SK-N-SH (cell line): Measurements from ENCODE around the gene MOBP. TPM values are rescaled to one million over a fixed set of nuclear protein-coding genes. Genes with fewer than 3 reads are reported as not detected.

Source experiments
- CTCF ChIA-PET: fragments of 300-600, 350-600 bp; formaldehyde crosslinking; extraction: SDS; loops from one replicate; lab custom pipeline; 2021; lab: Yijun Ruan, JAX
- POLR2A ChIA-PET: fragments of 350-600 bp; sonication (Branson Sonifier 250); formaldehyde crosslinking; extraction: SDS; loops from one replicate; lab custom pipeline; 2020; ENCODE audit warnings: antibody characterized with exemption, inconsistent platforms; lab: Yijun Ruan, JAX
- DNase-seq: peaks from one replicate; pipeline ENCODE4 v3.0.0; 2012
- H2AFZ ChIP-seq: fragments of 200-600 bp; sonication (generic); 2 replicates; pipeline ENCODE4 v1.8.1; 2016; ENCODE audit warnings: antibody characterized with exemption, mild to moderate bottlenecking, low read depth
- H3F3A ChIP-seq: fragments of 200-600 bp; sonication (generic); replicated peaks from 2 replicates; pipeline ENCODE3; 2016; ENCODE audit warnings: antibody characterized with exemption, mild to moderate bottlenecking; ENCODE audit not compliant: insufficient read depth
- H3K27ac ChIP-seq, 2 experiments: fragments of 200-500 bp in 1 of 2; fragments of 200-600 bp in 1 of 2; sonication (Bioruptor generic) in 1 of 2; sonication (generic), shearing (Covaris generic) in 1 of 2; 2 replicates each; pipeline versions ENCODE4 v1.5.1 to v1.6.1; 2014 to 2016; ENCODE audit warnings: low read depth in 2 of 2, inconsistent platforms in 1 of 2, low read length in 1 of 2, mild to moderate bottlenecking in 1 of 2, mixed read lengths in 1 of 2
- H3K27me3 ChIP-seq: fragments of 200-600 bp; sonication (generic), shearing (Covaris generic); 2 replicates; pipeline ENCODE4 v1.6.1; 2016; ENCODE audit warnings: mixed run types; ENCODE audit not compliant: insufficient read depth
- H3K36me3 ChIP-seq, 2 experiments: fragments of 200-500 bp in 1 of 2; fragments of 200-600 bp in 1 of 2; sonication (Bioruptor generic) in 1 of 2; sonication (generic) in 1 of 2; replicated peaks in 1 of 2; 2 replicates each; pipeline versions ENCODE3 to v1.5.1; 2014 to 2016; ENCODE audit warnings: low read length in 1 of 2, mild to moderate bottlenecking in 1 of 2; ENCODE audit not compliant: insufficient read depth in 2 of 2, control insufficient read depth in 1 of 2
- H3K4me1 ChIP-seq, 2 experiments: fragments of 200-500 bp in 1 of 2; fragments of 200-600 bp in 1 of 2; sonication (Bioruptor generic) in 1 of 2; sonication (generic), shearing (Covaris generic) in 1 of 2; 2 replicates each; pipeline versions ENCODE4 v1.5.1 to v1.6.1; 2014 to 2016; ENCODE audit warnings: low read depth in 1 of 2, low read length in 1 of 2, mixed run types in 1 of 2; ENCODE audit not compliant: insufficient read depth in 2 of 2, control insufficient read depth in 1 of 2
- H3K4me2 ChIP-seq: fragments of 200-600 bp; sonication (generic), shearing (Covaris generic); 2 replicates; pipeline ENCODE4 v1.6.1; 2017; ENCODE audit warnings: mixed run types
- H3K4me3 ChIP-seq, 2 experiments: fragments of 200-500 bp in 1 of 2; fragments of 200-600 bp in 1 of 2; sonication (Bioruptor generic) in 1 of 2; sonication (generic), shearing (Covaris generic) in 1 of 2; 2 replicates each; pipeline versions ENCODE4 v1.5.1 to v1.8.1; 2014 to 2016; ENCODE audit warnings: low read depth in 2 of 2, inconsistent platforms in 1 of 2, low read length in 1 of 2, mild to moderate bottlenecking in 1 of 2, mixed read lengths in 1 of 2, moderate library complexity in 1 of 2
- H3K79me2 ChIP-seq: fragments of 200-600 bp; sonication (generic); 2 replicates; pipeline ENCODE4 v1.8.1; 2017; ENCODE audit warnings: mild to moderate bottlenecking; ENCODE audit not compliant: insufficient read depth
- H3K9ac ChIP-seq: fragments of 200-600 bp; sonication (generic); 2 replicates; pipeline ENCODE4 v1.6.1; 2017; ENCODE audit warnings: mixed run types
- H3K9me2 ChIP-seq: fragments of 200-600 bp; sonication (generic); 2 replicates; pipeline ENCODE4 v1.6.1; 2017; ENCODE audit warnings: mixed run types
- H3K9me3 ChIP-seq: fragments of 200-600 bp; sonication (generic); 2 replicates; pipeline ENCODE4 v1.6.1; 2017; ENCODE audit warnings: mixed run types, mild to moderate bottlenecking, moderate library complexity
- H4K20me1 ChIP-seq: fragments of 200-600 bp; sonication (generic); 2 replicates; pipeline ENCODE4 v1.6.1; 2017; ENCODE audit warnings: mild to moderate bottlenecking, mixed run types; ENCODE audit not compliant: insufficient read depth
- CHD2 ChIP-seq: fragments of 150-350 bp; IDR thresholded peaks from 2 replicates; pipeline ENCODE4 v1.6.1; 2018; ENCODE audit warnings: low read length; ENCODE audit not compliant: partially characterized antibody
- EP300 ChIP-seq, 2 experiments: IDR thresholded peaks; 2 replicates each; pipeline versions ENCODE4 v1.4.0 to v1.6.1; 2012; ENCODE audit warnings: borderline replicate concordance in 1 of 2, low read depth in 1 of 2, low read length in 1 of 2
- FOSL2 ChIP-seq: IDR thresholded peaks from 2 replicates; pipeline ENCODE4 v1.4.0; 2012; ENCODE audit warnings: low read depth, mild to moderate bottlenecking, moderate library complexity, borderline replicate concordance
- FOXJ3 ChIP-seq: sonication (generic); formaldehyde crosslinking; IDR thresholded peaks from 2 replicates; pipeline ENCODE4 v1.5.1; 2020; ENCODE audit warnings: mild to moderate bottlenecking, missing genetic modification reagents
- FOXM1 ChIP-seq: IDR thresholded peaks from 2 replicates; pipeline ENCODE4 v1.4.0; 2012; ENCODE audit warnings: low read depth, mild to moderate bottlenecking
- GABPA ChIP-seq: IDR thresholded peaks from 2 replicates; pipeline ENCODE4 v1.4.0; 2012; ENCODE audit warnings: low read depth, mild to moderate bottlenecking
- GATA2 ChIP-seq: sonication (generic); formaldehyde crosslinking; IDR thresholded peaks from 2 replicates; pipeline ENCODE4 v1.5.0; 2020; ENCODE audit warnings: mild to moderate bottlenecking, missing genetic modification reagents
- JUND ChIP-seq: IDR thresholded peaks from 2 replicates; pipeline ENCODE4 v1.4.0; 2012
- MAX ChIP-seq: IDR thresholded peaks from 2 replicates; pipeline ENCODE4 v1.4.0; 2012; ENCODE audit warnings: low read depth
- NRF1 ChIP-seq: IDR thresholded peaks from 2 replicates; pipeline ENCODE4 v1.6.1; 2012; ENCODE audit warnings: low read depth, mild to moderate bottlenecking, low read length
- POLR2AphosphoS5 ChIP-seq: IDR thresholded peaks from 2 replicates; pipeline ENCODE4 v1.6.1; 2012; ENCODE audit warnings: low read depth, low read length
- RAD21 ChIP-seq: IDR thresholded peaks from 2 replicates; pipeline ENCODE4 v1.6.1; 2012; ENCODE audit warnings: mild to moderate bottlenecking, low read length
- RCOR1 ChIP-seq: fragments of 150-350 bp; IDR thresholded peaks from 2 replicates; pipeline ENCODE4 v1.6.1; 2017; ENCODE audit warnings: antibody characterized with exemption, low read length
- REST ChIP-seq: IDR thresholded peaks from 2 replicates; pipeline ENCODE4 v1.6.1; 2012; ENCODE audit warnings: mild to moderate bottlenecking, low read depth, low read length, moderate library complexity
- RXRA ChIP-seq: IDR thresholded peaks from 2 replicates; pipeline ENCODE4 v1.4.0; 2012; ENCODE audit warnings: low read depth, mild to moderate bottlenecking, borderline replicate concordance
- SMC3 ChIP-seq: IDR thresholded peaks from 2 replicates; pipeline ENCODE4 v1.6.1; 2012; ENCODE audit warnings: low read depth, low read length, improper control_type of control experiment
- TCF12 ChIP-seq: IDR thresholded peaks from 2 replicates; pipeline ENCODE4 v1.4.0; 2012
- WGBS: methylation state at CpG from one replicate; pipeline ENCODE4 v1.1.6; 2017; ENCODE audit warnings: low lambda C conversion rate; 5-methylcytosine and 5-hydroxymethylcytosine counted together
- polyA plus RNA-seq, 3 experiments: library from polyadenylated mRNA; depleted of rRNA; stranded (reverse); fragments of >200 nt; gene quantifications; 2 replicates each; pipeline ENCODE4 v1.2.3, GENCODE V29; 2012
- TF ChIP-seq, protein P1 (sequence below): IDR thresholded peaks from 2 replicates; pipeline ENCODE4 v1.4.0; 2012; ENCODE audit warnings: low read depth, borderline replicate concordance
- TF ChIP-seq, protein P2 (sequence below): fragments of 150-350 bp; IDR thresholded peaks from 2 replicates; pipeline ENCODE4 v1.6.1; 2017; ENCODE audit warnings: antibody characterized with exemption, low read length, low read depth, borderline replicate concordance

Gene MOBP
- polyA plus RNA-seq, 1 of the 3 experiments (the other 2 are of a cell fraction): not detected

DNA sequence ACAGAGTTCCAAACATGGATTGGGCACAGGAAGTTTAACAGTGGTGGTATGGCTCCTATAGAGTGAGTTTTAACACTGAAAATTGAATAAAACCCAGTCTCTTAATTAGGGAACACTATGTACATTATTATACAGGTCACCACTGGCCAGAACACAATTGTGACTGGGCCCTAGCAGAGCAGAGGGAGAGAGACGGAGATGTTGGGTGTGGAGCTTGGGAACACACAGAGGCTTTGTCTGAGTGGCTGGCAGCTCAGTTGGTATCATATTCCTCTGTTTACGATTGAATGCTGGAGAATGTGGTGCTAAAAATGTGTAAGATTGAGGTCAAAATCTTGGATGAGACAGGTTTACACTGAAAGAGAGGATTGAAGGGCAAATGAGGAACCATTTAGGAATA lies 6.8 kb upstream of the MOBP start:
- H3K9me3 ChIP-seq: no peaks in the 10 kb centered on the region
- no peaks in the 10 kb centered on the region for H3K36me3 ChIP-seq
- no peaks in the 10 kb centered on the region for H3F3A ChIP-seq
- H3K79me2 ChIP-seq: no peaks in the 10 kb centered on the region
- H2AFZ ChIP-seq: no peak overlapping the region
- H3K4me1 ChIP-seq: no peaks in the 10 kb centered on the region
- WGBS: 67% methylated on average over 2 of the region's 2 CpGs
- H4K20me1 ChIP-seq: no peaks in the 10 kb centered on the region
- no peak for DNase-seq
- no peak overlapping the region for H3K27ac ChIP-seq
- H3K4me2 ChIP-seq: no peak overlapping the region
- H3K4me3 ChIP-seq: no peak overlapping the region
- TF ChIP-seq MAX: no peak
- TF ChIP-seq GATA2 (CRISPR knock-in tag): no peak
- TF ChIP-seq NRF1: no peak
- TF ChIP-seq RAD21: no peak
- no peak for TF ChIP-seq FOXM1
- no peak for TF ChIP-seq EP300 (IDR thresholded peaks at IDR 0.05; ENCODE audit: borderline replicate concordance in 1 of 2, low read depth in 1 of 2, low read length in 1 of 2)
- H3K9me2 ChIP-seq: no peaks in the 10 kb centered on the region
- no peak overlapping the region for H3K9ac ChIP-seq
- ChIA-PET POLR2A (no interaction called here), CTCF (interaction anchor here (1.2 to 6.0 kb wide), 2 partner anchors 14 to 39 kb away, joined by 3 to 35 read pairs; no protein-coding TSS in a partner anchor)
- no peaks in the 10 kb centered on the region for H3K27me3 ChIP-seq

GRCh38 chr3:39463269-39463668 lies 4.2 kb upstream of the MOBP start:
- WGBS: 0% methylated on average over 1 of the region's 1 CpG

More at GRCh38 chr3:39463269-39463668, 4.2 kb upstream of the MOBP start:
- CTCF ChIA-PET: interaction anchor here (6.0 kb wide), 1 partner anchor 16 kb away, joined by 35 read pairs; no protein-coding TSS in a partner anchor
- no peak overlapping the region for H2AFZ ChIP-seq
- no peaks in the 10 kb centered on the region for H3F3A ChIP-seq
- no peaks in the 10 kb centered on the region for H3K27me3 ChIP-seq
- no peak overlapping the region for H3K4me2 ChIP-seq
- H3K79me2 ChIP-seq: no peaks in the 10 kb centered on the region
- no peaks in the 10 kb centered on the region for H4K20me1 ChIP-seq
- H3K27ac ChIP-seq: no peak overlapping the region
- no peaks in the 10 kb centered on the region for H3K9me2 ChIP-seq
- H3K4me1 ChIP-seq: no peaks in the 10 kb centered on the region
- no peaks in the 10 kb centered on the region for H3K36me3 ChIP-seq
- H3K4me3 ChIP-seq: no peak overlapping the region
- no peaks in the 10 kb centered on the region for H3K9me3 ChIP-seq
- H3K9ac ChIP-seq: no peak overlapping the region
- TF ChIP-seq CHD2: no peak
- TF ChIP-seq GABPA: no peak
- no peak for TF ChIP-seq JUND
- no peak for TF ChIP-seq FOXJ3 (CRISPR knock-in tag)
- TF ChIP-seq RXRA: no peak
- TF ChIP-seq, protein P1, sequence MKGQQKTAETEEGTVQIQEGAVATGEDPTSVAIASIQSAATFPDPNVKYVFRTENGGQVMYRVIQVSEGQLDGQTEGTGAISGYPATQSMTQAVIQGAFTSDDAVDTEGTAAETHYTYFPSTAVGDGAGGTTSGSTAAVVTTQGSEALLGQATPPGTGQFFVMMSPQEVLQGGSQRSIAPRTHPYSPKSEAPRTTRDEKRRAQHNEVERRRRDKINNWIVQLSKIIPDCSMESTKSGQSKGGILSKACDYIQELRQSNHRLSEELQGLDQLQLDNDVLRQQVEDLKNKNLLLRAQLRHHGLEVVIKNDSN: no peak
- TF ChIP-seq FOXM1: no peak
- no peak for TF ChIP-seq EP300 (IDR thresholded peaks at IDR 0.05; ENCODE audit: borderline replicate concordance in 1 of 2, low read depth in 1 of 2, low read length in 1 of 2)
- TF ChIP-seq, protein P2, sequence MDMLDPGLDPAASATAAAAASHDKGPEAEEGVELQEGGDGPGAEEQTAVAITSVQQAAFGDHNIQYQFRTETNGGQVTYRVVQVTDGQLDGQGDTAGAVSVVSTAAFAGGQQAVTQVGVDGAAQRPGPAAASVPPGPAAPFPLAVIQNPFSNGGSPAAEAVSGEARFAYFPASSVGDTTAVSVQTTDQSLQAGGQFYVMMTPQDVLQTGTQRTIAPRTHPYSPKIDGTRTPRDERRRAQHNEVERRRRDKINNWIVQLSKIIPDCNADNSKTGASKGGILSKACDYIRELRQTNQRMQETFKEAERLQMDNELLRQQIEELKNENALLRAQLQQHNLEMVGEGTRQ: no peak
- TF ChIP-seq RCOR1: no peak
- no peak for TF ChIP-seq SMC3
- no peak for TF ChIP-seq FOSL2
- TF ChIP-seq POLR2AphosphoS5: no peak
- no peak for TF ChIP-seq TCF12
- TF ChIP-seq REST: no peak
- POLR2A ChIA-PET: no interaction called here
- DNase-seq: no peak
